NCI-H345 (cell line): ENCODE results near the gene CRYGD.
A peak's percentile ranks its signal among the peaks of the same experiment; 100 is the strongest.
"Not testable (repeated sequence)": the region's sequence is repeated elsewhere in the genome, so short reads cannot be mapped to it uniquely, and the experiment has no call there.

ENCODE experiments used
- DNase-seq: peaks from one replicate; lab custom pipeline; 2025; lab: John Stamatoyannopoulos, UW

Gene CRYGD

GRCh38 chr2:208124013-208124715 lies at the start of gene CRYGD:
Gene CRYGD, minus strand, starts transcription at chr2:208124524. Its CDS starts 51 bp downstream, at chr2:208124473.
- DNase-seq: not testable (repeated sequence)

DNA sequence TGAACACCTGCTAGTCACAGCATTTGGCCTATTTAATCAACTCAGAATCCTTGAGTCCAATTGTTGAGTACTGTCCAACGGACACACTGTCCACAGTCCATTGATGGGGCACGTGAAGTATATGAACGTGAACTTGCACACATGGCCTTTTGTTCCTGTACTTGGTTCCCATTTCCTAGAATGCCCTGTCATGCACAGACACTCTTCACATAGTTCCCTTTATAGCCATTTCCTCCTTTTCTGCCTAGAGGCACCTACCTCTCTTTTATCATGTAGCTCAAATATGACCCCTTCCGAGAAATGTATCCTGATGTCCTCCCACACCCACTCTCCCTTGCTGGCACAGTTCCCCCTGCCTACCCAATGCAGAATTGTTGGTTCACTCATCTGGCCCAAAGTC lies 47.8 kb upstream of the CRYGD start:
- DNase-seq: no peak

GRCh38 chr2:208164951-208165755 lies 40.8 kb upstream of the CRYGD start:
- no peak for DNase-seq

DNA sequence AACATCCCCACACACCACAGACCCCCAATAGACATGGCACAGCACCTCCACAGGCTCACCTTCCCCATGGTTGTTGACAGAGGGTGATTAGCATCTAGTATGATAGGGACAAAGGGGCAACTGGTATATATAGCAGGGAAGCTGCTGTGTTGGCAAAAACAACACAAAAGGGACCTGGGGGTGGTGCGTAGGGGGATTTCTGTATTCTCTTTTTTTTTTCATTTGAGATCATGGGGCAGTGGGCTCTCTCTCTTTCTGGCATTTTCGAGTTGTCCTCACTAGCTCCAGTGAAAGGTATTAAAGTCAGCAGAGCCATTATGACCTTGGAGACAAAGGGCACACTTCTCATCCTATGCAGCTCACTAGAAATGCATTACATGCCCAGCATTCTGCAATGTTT lies 39.2 kb upstream of the CRYGD start, which contains the start of gene CRYGA:
TSS of gene CRYGA (minus strand) at position 101 of the 400 bp plus-strand sequence. CDS start at position 68, 33 bp downstream.
- no peak for DNase-seq

- DNase-seq: no peak
These were observed 32.1 kb upstream of the CRYGD start for GRCh38 chr2:208156439-208156838.

DNA sequence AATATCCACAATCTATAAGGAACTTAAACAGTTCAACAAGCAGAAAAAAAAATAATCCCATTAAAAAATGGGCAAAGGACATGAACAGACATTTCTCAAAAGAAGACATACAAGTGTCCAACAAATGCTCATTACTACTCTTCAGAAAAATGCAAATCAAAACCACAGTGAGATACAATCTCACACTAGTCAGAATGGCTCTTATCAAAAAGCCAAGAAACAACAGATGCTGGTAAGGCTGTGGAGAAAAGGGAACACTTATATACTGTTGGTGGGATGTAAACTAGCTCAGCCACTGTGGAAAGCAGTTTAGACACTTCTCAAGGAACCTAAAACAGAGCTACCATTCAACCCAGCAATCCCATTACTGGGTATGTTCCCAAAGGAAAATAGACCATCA lies 28.8 kb upstream of the CRYGD start:
- DNase-seq: no peak

- no peak for DNase-seq
These were observed 26.6 kb upstream of the CRYGD start for GRCh38 chr2:208150956-208151355.

DNA sequence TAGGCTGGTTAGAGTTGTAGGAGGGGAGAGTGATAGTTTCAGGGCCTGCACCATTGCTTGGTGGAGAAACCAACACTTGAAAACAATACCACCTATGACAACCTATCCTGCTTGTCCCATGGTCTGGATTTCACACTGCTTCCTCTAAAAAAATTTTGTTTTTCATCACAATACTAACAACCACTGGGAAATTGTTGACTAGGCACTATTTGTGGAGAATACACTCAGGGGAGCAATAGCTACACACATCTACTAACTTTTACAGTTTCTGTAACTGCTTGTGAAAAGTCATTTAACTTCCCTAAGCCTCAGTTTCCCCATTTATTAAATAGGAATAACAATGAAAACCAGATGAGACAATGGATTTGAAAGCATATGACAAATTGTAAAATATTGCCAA lies 25.8 kb upstream of the CRYGD start:
- no peak for DNase-seq

- no peak for DNase-seq
These were observed 24.5 kb upstream of the CRYGD start for GRCh38 chr2:208148803-208149202.

GRCh38 chr2:208147759-208148158 lies 23.4 kb upstream of the CRYGD start:
- no peak for DNase-seq

- no peak for DNase-seq
These were observed 22.7 kb upstream of the CRYGD start for GRCh38 chr2:208147008-208147407.

DNA sequence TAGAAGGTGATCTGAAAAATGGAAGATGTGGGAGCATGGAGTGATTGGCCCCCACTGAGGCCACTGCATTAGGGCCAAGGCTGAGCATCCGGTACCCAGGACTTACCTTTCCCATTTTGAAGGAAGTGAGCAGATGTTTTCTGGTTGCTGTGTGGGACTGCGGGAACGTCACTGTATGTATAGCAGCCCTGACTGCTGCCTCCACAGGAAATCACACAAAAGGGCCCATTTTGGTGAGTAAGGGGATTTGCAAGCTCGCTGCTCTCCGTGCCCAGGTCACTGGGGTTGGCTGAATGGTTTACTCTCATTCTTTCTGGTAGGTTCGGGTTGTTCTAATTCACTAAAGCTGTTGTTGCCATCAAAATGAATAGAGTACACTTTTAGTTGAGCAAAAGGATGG lies 21.7 kb upstream of the CRYGD start, which contains the start of gene CRYGB:
TSS of gene CRYGB (minus strand) at position 153 of the 400 bp plus-strand sequence. CDS start at position 115, 38 bp downstream.
- DNase-seq: no peak

DNA sequence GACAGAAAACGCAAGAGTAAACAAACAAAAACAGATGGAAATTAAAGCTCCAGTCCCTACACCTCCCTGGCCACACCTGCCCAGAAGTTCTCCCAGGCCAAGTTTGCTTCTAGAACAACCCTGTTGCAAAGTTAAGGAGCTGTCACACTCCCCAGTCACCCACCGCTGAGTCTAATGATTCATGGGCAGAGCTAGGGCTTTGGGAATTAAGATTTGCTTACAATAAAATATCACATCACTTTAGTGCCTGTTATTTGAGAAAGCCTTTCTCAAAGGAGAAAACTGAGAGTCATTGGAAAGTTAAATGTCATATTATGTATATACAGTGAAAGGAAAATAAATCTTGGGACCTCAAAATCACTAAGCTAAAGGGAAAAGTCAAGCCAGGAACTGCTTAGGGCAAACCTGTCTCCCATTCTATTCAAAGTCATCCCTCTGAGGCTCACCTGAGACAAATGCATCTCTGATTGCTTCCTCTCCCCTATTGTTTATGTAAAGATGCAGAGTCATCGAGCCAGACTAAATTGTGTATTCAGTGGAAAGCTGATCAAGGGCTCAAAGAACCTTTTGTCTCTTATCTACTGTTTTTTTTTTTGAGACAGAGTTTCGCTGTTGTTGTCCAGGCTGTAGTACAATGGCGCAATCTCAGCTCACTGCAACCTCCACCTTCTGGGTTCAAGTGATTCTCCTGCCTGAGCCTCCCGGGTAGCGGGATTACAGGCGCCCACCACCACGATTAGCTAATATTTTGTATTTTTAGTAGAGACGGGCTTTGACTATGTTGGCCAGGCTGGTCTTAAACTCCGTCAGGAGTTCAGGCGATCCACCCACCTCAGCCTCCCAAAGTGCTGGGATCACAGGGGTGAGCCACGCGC lies 18.8 kb upstream of the CRYGD start:
- DNase-seq: peak; percentile 47

DNA sequence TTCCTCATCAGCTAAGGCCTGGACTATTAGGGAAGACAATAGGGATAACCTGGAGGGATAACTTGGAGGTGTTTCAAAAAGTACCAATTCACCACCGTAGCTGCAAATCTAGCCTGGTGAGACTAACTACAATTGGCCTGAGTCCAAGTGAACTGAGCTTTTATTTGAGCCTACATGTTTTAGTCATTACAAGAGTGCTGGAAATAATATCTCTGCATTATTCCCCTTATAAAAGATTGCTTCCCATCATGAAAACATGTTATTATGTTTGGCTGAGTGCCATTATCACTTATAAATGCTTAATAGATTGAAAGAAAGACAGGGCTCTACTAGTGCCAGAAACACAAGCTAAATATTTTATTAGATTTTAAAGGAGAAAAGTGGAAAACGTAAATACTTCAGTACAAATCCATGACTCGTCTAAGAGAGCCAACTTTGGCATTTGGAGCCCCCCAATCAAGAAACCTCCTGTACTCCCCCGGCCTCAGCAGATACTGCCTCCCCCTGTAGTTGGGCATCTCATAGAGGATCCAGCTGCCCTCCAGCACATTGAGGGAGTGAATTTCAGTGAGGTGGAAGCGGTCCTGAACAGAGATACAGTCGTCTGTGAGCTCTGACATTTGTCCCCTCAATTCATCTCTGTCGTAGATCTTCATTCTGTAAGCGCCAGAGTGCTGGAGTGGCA lies 18.1 kb upstream of the CRYGD start:
- DNase-seq: peak; percentile 76

GRCh38 chr2:208139447-208139846 lies 15.1 kb upstream of the CRYGD start:
- no peak for DNase-seq

DNA sequence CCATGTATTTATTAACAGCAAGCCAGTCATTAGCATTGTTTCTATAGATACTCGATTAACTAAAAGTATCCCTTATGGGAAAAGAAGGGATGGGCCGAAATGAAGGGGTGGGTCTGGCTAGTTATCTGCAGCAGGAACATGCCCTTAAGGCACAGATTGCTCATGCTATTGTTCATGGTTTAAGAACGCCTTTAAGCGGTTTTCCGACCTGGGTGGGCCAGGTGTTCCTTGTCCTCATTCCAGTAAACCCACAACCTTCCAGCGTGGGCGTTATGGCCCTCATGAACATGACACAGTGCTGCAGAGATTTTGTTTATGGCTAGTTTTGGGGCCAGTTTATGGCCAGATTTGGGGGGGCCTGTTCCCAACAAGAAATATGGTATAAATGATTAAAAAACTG lies 14.0 kb upstream of the CRYGD start:
- DNase-seq: not testable (repeated sequence)

GRCh38 chr2:208136716-208137094 lies 12.4 kb upstream of the CRYGD start:
- DNase-seq: no peak

GRCh38 chr2:208135794-208136715 lies 11.7 kb upstream of the CRYGD start:
- DNase-seq: no peak

- DNase-seq: no peak
These were observed 10.7 kb upstream of the CRYGD start for GRCh38 chr2:208134928-208135586.

GRCh38 chr2:208130712-208131110 lies 6.4 kb upstream of the CRYGD start:
- no peak for DNase-seq
